PFSK-1 (cell line): ENCODE measurements around the gene SMC3.

Source experiments
- FOXP2 ChIP-seq: optimal IDR thresholded peaks from 2 replicates; pipeline ENCODE3; 2011; ENCODE audit warnings: borderline replicate concordance, control low read depth, inconsistent platforms; ENCODE audit not compliant: insufficient read depth; ENCODE audit errors: extremely low read length, extremely low read depth
- POLR2AphosphoS5 ChIP-seq: IDR thresholded peaks from 2 replicates; pipeline ENCODE4 v1.6.1; 2012; ENCODE audit warnings: low read depth, mild to moderate bottlenecking, control low read depth, low read length, moderate library complexity
- SIN3A ChIP-seq: IDR thresholded peaks from 2 replicates; pipeline ENCODE4 v1.6.1; 2012; ENCODE audit warnings: mild to moderate bottlenecking, low read length, moderate library complexity, borderline replicate concordance; ENCODE audit not compliant: insufficient read depth
- TAF1 ChIP-seq: IDR thresholded peaks from 2 replicates; pipeline ENCODE4 v1.6.1; 2012; ENCODE audit warnings: low read length, control low read depth, borderline replicate concordance; ENCODE audit not compliant: insufficient read depth
- TF ChIP-seq, protein P1 (sequence below), 2 experiments: IDR thresholded peaks; 2 replicates each; pipeline versions ENCODE4 v1.6.1 to v1.8.0; 2011 to 2012; ENCODE audit warnings: low read depth in 2 of 2, low read length in 2 of 2, control low read depth in 1 of 2, inconsistent platforms in 1 of 2, mild to moderate bottlenecking in 1 of 2, moderate library complexity in 1 of 2; ENCODE audit not compliant: insufficient read depth in 1 of 2

The SMC3 gene

DNA sequence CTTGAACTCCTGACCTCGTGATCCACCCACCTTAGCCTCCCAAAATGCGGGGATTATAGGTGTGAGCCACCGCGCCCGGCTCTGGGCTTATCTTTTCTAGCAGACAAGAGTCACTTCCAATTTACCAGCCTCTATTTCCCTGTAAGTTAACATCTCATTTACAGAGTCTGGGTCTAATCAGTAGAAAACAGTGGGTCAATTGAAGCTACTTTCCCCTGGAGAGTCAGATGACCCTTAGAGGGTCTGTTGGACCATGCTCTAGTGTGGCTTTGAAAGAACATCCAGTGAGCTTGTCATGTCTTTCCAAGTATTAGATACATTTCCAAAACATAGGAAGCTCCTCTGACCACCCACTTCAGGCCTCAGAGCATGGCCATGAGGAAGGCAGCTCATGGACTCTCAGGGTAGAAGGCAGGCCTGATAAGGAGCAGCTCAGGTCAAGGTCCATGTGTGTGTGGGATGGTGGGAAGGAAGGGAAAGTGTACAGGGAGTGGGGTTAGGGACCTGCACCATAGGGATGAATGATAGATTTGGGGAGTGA lies 49.1 kb downstream of the SMC3 start:
- TF ChIP-seq, protein P1, sequence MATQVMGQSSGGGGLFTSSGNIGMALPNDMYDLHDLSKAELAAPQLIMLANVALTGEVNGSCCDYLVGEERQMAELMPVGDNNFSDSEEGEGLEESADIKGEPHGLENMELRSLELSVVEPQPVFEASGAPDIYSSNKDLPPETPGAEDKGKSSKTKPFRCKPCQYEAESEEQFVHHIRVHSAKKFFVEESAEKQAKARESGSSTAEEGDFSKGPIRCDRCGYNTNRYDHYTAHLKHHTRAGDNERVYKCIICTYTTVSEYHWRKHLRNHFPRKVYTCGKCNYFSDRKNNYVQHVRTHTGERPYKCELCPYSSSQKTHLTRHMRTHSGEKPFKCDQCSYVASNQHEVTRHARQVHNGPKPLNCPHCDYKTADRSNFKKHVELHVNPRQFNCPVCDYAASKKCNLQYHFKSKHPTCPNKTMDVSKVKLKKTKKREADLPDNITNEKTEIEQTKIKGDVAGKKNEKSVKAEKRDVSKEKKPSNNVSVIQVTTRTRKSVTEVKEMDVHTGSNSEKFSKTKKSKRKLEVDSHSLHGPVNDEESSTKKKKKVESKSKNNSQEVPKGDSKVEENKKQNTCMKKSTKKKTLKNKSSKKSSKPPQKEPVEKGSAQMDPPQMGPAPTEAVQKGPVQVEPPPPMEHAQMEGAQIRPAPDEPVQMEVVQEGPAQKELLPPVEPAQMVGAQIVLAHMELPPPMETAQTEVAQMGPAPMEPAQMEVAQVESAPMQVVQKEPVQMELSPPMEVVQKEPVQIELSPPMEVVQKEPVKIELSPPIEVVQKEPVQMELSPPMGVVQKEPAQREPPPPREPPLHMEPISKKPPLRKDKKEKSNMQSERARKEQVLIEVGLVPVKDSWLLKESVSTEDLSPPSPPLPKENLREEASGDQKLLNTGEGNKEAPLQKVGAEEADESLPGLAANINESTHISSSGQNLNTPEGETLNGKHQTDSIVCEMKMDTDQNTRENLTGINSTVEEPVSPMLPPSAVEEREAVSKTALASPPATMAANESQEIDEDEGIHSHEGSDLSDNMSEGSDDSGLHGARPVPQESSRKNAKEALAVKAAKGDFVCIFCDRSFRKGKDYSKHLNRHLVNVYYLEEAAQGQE (IDR thresholded peaks at IDR 0.05; ENCODE audit: insufficient read depth in 1 of 2, low read depth in 2 of 2, low read length in 2 of 2): no peak
- TF ChIP-seq FOXP2 (no peak), POLR2AphosphoS5 (no peak), TAF1 (no peak), SIN3A (no peak)

- TF ChIP-seq SIN3A: no peak
- TF ChIP-seq, protein P1 (IDR thresholded peaks at IDR 0.05; ENCODE audit: insufficient read depth in 1 of 2, low read depth in 2 of 2, low read length in 2 of 2): no peak
- no peak for TF ChIP-seq POLR2AphosphoS5
- no peak for TF ChIP-seq TAF1
- TF ChIP-seq FOXP2: no peak
Observed at GRCh38 chr10:110617425-110618229, 50.1 kb downstream of the SMC3 start.

DNA sequence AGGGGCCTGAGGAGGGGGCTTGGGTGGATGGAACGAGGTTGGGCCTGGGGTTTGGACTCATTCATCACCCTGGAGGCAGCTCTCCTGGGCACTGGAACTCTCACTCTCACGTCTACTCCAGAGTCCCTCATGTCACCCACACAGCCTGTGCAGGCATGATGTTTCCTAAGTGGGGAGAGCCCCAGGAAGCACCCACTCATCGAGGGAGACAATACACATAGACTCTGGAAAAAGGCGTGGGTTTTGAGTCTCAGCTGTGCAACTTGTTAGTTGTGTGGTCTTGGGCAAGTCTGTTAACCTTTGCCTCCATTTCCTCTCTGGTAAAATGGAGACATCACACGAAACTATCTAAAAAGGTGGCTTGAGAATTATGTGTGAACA lies 50.7 kb downstream of the SMC3 start:
- TF ChIP-seq TAF1 (no peak), POLR2AphosphoS5 (no peak), SIN3A (no peak), FOXP2 (no peak)
- TF ChIP-seq, protein P1 (IDR thresholded peaks at IDR 0.05; ENCODE audit: insufficient read depth in 1 of 2, low read depth in 2 of 2, low read length in 2 of 2): no peak

DNA sequence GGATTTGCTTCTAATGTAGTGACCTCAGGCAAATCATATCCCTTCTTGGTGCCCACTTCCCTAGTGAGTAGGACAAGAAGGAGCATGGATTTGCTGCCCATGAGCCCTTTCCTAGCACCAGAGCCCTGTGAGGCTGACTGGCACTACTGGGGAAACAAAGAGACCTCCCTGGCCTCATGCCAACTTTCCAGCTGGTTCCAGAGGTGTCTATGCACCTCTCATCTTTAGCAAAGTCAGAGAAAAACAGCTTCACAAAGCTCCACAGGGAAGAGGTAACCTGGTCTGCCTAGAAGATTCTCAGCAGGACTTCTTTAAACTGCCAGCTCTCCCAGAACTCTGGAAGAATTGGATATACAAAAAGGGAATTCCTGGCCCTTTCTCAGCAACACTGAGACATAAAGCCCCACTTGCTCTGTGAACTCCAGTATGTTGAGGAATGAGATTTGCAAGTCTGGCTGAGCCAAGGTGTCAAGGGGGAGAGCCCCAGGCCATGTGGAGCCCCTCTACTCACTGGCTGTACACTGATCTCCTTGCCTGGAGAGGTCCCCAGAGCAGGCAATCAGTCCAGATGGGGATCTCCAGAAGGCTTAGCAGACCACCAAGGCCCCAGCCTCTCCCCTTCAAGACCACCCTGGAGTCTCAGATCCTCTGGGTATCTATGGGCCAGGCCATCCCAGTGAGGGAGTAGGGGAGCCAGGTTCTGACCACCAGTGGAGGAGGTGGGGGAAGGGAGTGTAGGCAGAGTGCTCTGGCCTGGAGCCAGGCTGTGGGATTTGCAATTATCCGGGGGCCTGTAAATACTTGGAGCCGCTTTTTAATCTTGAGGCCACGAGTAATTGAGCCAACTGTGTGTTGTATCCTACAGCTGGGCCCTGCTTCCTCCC lies 52.3 kb downstream of the SMC3 start:
- TF ChIP-seq, protein P1 (IDR thresholded peaks at IDR 0.05; ENCODE audit: insufficient read depth in 1 of 2, low read depth in 2 of 2, low read length in 2 of 2): no peak
- TF ChIP-seq POLR2AphosphoS5 (no peak), TAF1 (no peak), FOXP2 (no peak), SIN3A (no peak)
